NCI-H1092 treated with DMSO at 0.1 percent for 48 hours (cell line): ENCODE data around the gene UGT1A6.
"Not testable (repeated sequence)": the region's sequence is repeated elsewhere in the genome, so short reads cannot be mapped to it uniquely, and the experiment has no call there.

Experiments
- DNase-seq: peaks from one replicate; lab custom pipeline; 2025; lab: John Stamatoyannopoulos, UW

Gene UGT1A6

DNA sequence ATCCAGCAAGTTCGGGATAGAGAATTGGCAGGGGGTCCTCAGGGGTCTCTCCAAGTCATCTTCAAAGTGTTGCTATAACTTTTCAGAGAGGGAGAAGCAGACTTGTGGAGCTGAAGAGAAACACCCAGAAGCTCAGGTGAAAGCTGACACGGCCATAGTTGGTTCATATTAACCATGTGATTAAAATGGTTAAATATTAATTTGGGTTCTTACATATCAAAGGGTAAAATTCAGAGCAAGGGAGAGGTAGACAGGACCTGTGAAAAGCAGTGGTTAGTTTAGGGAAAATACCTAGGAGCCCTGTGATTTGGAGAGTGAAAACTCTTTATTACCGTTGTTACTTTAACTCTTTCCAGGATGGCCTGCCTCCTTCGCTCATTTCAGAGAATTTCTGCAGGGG is at the start of gene UGT1A6:
UGT1A6 (plus strand) TSS at position 243 of the 400 bp plus-strand sequence; CDS start at position 358, 115 bp downstream.
- DNase-seq: no peak

DNA sequence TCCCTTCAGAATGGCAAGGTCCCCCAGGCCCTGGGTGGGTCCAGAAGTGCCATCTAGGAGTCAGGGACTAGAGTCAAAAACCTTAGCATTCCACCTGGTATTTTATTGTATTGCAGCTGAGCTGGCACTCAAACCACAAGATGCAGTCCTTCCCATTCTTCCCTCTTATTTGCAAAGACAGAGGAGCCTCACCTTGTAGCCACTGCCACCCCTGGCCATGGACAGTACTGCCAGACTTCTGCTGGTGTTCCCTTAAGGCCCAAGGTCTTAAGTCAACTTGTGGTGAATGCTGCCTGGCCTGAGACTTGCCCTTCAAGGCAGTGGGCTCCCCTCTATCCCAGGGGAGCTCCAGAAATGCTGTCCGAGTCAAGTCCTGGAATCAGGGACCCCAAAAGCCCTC is 49.6 kb upstream of the UGT1A6 start:
- DNase-seq: no peak

DNA sequence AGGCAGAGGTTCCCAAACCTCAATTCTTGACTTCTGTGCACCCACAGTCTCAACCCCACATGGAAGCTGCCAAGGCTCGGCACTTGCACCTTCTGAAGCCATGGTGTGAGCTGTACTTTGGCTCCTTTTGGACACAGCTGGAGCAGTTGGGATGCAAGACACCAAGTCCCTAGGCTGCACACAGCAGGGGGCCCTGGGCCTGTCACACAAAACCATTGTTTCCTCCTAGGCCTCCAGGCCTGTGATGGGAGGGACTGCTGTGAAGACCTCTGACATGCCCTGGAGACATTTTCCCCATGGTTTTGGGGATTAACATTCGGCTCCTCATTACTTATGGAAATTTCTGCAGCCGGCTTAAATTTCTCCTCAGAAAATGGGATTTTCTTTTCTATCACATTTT is 46.7 kb upstream of the UGT1A6 start:
- DNase-seq: not testable (repeated sequence)

DNA sequence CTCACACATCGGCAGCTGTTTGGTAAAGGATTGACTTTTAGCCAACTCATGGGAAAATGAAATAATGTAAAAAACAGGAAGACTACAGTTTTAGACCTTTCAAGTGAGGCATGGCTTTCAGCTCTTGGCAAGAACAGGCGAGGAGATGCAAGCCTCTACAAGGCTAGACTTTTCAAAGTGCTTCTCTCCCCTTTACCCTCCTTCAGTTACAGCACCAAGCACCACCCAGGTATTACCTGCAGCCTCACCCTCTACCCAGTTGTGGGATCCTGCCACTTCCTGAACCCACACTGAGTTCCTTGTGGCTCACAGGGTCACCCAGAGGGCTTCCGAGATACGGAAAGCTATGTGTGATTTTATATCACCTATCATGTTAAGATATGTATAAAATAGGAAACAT is 41.7 kb upstream of the UGT1A6 start:
- no peak for DNase-seq

DNA sequence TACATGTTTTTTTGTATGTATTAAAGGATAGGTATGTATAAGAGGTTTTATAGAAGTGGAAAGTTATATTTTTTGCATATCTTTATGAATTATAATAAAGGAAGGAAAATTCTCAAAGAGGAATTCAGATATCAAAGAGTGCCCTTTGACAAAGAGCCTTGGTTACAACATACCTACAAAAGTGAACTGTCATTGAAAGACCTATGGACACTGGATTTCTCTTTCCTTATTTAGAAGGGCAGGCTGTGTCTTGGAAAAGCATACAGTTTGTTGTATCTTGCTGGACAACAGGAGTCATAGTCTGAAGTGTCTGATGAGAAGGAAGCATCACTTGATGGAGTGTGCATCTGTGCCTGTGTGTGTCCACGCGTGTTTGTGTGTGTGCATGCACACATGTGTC is 41.3 kb upstream of the UGT1A6 start:
- DNase-seq: no peak

DNA sequence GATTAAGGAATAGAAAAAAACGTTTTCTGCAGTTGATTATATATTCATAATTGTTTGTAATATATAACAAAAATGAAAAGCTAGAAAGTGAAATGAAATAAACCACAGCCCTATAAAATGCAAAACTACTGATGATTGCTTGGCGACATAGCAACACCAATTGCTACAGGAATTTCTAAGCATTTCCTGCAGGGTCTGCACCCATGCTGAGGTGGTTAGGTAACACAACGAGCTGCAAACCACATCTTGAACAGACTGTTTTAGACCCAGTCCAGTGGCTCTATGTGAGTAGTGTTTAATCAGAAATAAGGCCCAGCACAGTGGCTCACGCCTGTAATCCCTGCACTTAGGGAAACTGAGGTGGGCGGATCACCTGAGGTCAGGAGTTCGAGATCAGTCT is 38.2 kb upstream of the UGT1A6 start:
- no peak for DNase-seq

DNA sequence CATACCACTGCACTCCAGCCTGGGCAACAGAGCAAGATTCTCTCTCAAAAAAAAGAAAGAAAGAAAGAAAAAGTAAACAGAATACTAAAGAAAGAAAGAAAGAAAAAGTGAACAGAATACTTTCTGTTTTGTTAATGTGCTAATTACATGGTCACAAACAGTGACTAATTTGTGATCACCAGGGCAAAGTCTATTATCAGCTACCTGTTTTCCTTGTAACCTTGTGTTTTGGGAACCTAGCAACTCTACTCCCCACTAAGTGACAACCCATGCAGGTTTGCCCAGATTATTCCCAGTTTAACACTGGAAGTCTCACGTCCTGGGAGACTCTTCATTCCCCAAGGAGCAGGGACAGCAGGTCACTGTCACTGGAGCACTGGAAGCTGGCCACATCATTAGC is 37.6 kb upstream of the UGT1A6 start:
- DNase-seq: no peak

DNA sequence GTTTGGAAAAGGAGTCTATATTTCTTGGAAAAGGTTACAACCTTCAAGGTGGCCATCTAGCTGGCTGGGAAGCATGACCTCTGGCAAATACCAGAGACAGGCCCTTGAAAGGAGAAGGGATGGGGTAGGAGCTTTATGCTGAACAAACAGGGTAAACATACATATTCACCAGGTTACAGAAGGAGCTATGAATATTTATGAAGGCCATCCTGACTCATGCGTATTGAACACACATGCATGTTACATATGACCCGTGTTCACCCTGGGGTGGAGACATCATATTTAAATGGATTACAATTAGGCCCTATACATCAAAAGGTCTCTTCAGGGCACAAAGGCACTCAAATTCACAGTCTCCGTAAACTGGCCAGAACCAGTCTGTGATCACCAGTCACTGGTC is 36.7 kb upstream of the UGT1A6 start:
- DNase-seq: not testable (repeated sequence)

DNA sequence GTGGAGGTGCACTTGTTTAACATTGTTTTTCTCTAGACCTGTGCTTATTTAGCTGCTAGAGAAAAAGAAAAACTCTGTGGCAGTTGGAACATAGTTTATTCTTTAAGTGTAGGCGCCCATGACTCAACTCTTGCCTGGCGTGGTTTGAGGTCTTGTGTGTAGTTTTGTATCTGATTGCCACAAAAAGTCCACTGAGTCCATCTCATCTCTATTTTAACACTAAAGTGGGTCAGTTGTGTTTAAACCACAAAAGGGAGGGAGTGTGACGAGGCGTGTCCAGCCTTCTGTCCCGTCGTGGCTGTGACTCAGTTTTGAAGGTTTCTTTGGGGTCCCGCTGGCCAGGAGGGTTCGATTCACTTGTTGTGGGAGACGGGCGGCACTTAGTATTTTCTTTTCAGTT is 36.2 kb upstream of the UGT1A6 start:
- DNase-seq: no peak

DNA sequence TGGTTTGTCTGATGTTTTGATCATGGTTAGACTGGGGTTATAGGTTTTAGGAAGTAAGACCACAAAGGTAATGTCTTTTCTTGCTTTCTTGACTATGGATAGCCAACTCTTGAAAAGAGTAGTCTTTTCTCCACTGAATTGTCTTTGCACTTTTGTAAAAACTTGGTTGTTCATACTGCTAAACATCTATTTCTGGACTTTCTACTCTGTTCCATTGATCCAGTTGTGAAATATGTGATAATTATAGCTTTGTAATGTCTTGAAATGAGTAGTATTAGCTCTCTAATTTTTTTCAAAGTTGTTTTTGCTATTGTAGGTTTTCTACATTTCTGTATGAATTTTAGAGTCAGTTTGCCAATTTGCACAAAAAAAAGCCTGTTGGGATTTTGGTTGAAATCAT is 34.1 kb upstream of the UGT1A6 start:
- DNase-seq: no peak

DNA sequence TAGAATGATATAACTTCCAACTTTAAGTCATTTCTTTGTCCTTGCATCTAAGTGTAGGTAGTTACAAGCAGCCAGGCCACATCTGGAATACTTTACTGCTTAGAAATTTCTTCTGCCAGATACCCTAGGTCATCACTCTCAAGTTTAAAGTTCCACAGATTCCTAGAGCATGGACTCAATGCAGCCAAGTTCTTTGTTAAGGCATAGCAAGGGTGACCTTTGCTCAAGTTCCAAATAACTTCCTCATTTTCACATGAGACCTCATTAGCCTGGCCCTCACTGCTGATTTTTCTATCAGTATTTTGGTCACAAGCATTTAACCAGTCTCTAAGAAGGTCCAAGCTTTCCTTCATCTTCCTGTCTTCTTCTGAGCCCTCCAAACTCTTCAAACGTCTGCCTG is 28.8 kb upstream of the UGT1A6 start:
- DNase-seq: no peak

DNA sequence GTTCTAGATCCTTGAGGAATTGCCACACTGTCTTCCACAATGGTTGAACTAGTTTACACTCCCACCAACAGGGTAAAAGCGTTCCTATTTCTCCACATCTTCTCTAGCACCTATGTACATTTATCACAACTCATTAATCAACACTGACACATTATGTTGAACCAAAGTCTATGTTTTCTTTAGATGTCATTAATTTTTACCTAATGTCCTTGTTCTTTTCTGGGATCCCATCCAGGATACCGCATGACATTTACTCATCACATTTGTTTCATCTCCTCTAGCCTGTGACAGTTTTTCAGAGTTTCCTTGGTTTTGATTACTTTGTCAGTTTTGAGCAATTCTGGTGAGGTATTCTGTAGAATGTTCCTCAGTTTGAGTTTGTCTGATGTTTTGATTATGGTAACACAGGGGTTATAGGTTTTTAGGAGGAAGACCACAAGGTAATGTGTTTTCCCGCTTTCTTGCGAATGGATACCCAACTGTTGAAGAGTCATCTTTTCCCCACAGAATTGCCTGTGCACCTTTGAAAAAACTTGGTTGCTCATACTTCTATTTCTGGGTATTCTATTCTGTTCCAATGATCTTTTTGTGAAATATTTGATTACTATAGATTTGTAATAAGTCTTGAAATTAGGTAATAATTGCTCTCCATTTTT is 24.0 kb upstream of the UGT1A6 start:
- no peak for DNase-seq

DNA sequence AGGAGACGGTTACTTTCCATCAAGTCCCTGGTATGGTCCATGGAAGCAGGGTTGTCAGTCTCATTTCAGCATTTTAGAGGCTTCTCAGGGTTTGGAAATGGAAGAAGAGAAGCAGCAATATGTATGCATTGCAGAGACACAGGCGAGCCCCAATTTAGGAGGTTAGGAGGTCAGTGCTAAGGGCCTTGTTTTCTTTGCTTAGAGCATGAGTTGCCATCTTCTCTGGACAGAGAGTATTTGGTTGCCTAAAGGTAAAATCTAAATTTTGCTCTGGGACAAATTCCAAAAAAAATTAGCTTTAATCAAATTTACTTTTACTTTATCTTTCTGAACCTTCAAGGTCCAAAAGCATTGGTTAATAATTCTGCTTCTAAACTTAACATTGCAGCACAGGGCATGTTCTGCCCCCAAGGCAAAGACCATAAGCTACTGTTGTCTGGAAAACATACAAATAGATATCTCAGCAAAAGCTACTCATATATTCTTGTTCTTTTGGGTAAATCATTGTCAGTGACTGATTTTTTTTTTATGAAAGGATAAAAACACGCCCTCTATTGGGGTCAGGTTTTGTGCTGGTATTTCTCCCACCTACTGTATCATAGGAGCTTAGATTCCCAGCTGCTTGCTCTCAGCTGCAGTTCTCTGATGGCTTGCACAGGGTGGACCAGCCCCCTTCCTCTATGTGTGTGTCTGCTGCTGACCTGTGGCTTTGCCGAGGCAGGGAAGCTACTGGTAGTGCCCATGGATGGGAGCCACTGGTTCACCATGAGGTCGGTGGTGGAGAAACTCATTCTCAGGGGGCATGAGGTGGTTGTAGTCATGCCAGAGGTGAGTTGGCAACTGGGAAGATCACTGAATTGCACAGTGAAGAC is 21.2 kb upstream of the UGT1A6 start, which contains the start of gene UGT1A9:
UGT1A9 (plus strand) TSS at position 609 of the 872 bp plus-strand sequence; CDS start at position 646, 37 bp downstream.
- no peak for DNase-seq

DNA sequence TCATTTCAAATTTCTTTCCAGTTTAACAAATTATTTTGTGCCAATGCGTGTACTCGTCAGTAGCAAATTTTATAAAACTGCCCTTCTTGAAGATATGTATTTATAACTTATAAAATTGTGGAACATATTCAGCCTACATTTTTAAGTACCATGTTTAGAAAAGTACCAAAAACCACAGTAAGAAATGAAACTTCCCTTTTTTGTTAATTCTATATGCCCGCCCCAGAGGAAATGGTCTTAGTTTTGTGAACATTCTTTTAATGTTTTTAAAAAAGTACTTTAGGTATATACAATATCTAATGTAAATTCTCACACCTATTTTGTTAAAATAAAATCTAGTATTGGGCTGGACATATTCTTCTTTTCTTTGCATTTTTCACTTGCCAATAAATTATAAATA is 19.8 kb upstream of the UGT1A6 start:
- DNase-seq: no peak

DNA sequence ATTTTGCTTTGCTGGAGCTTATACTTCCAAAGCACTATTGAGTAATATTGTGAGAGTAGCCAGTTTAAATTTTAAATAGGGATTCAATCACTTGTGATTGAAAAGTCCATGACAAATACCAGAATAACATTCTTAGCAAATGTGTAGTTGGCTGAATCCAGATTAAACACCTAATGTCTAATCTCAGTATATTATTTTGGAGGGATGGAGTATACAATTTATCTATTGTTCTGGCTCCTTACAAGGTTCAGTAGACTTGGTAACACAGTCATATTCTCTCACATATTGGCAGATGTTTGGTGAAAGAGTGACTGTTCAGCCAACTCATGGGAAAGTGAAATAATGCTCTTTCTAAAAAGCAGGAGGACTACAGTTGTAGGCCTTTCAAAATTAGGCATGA is 18.8 kb upstream of the UGT1A6 start:
- DNase-seq: no peak

DNA sequence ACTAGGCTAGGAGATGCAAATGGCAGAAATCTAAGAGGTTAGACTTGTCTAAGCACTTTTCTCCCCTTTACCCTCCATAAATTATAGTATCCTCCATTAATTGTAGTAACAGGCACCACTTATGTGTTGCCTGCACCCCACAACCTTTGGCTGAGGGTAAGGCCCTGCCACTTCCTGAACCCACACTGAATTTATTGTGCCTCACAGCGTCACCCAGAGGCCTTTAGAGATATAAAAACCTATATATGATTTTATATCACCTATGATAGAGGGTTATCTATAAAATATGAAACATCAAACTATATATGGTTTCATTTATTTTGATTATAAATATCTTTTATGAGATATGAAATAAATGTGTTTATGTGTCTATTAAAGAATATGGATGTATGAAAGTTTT is 18.4 kb upstream of the UGT1A6 start:
- DNase-seq: no peak

DNA sequence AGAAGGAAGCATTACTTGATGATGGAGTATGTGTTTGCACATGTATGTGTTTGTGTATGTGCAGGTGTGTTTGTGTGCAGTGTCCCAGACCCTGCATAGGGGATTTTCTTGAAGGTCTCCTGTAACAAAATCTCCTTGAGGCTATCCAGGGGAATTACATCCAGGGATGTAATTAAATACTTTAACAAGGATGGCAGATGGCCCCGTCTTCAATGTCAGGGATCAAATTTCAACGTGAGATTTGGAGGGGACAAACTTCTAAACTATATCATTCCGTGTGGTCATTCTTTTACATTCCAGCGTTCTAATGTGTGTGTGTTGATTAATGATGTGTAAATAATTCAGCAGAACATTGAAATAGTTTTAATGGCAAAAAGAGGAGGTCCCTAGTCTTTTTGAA is 17.7 kb upstream of the UGT1A6 start:
- DNase-seq: no peak

DNA sequence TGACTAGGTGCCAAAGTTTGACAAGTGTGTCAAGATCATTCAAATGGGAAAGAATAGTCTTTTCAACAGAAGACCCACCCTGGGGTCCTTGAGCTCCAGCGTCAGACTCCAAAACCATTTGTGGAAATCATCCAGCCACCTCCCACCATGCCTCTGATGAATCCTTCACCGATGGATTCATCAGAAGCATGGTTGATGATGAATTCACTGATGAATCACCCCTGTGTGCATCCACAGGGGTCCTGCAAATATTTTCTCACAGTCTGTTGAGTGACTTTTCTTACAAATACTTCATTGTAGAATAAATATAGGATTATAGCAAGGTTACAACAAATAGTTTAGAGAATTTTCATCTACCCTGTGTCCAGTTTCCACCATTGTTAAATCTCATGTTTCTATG is 16.6 kb upstream of the UGT1A6 start:
- no peak for DNase-seq

DNA sequence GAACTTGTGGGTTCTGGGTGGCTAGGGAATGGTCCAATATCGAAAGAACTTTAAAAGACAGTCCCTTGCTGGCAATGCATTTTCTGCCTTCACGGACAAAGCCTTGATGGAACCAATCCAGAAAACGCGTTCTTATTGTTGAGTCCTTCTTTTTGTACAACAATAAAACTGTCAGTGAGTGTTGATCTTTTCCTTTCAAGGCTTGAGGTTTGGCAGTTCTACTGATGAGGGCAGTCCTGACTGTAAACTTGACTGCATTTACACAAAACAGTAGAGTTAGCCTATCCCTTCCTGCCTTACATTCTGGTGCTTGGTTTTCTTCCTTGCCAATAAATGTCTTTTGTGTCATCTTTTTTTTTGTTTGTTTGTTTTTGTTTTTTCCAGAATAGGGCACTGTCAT is 13.5 kb upstream of the UGT1A6 start:
- DNase-seq: no peak

DNA sequence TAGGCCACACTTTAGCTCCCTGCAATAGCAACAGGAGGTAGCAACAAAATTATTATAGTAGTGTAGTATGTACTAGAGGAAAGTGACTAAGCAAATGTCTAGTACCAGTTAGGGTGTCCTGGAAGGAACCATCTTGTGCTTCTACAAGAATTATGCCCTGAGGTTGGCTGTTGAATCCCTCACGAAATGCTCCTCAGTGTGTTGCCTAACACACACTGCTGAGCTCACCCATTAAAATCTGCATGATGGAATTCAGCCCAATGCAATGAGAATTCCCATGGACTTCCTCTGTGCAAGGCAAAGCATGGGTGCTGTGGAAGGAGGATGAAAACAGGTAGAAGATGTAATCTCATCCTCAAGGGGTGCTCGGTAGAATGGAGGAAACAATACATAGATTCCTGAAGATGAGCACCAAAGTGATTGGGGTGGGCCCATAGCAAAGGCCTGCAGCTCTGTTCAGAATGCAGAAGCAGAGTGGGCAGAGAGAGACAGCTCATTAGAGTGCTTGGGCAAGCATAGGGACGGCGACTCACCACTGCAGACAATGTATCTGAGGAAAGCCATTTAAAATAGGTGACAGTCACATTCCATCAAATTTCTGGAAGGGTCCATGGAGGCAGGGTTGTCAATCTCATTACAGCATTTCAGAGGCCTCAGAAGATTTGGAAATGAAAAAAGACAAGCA is 12.2 kb upstream of the UGT1A6 start:
- DNase-seq: no peak

DNA sequence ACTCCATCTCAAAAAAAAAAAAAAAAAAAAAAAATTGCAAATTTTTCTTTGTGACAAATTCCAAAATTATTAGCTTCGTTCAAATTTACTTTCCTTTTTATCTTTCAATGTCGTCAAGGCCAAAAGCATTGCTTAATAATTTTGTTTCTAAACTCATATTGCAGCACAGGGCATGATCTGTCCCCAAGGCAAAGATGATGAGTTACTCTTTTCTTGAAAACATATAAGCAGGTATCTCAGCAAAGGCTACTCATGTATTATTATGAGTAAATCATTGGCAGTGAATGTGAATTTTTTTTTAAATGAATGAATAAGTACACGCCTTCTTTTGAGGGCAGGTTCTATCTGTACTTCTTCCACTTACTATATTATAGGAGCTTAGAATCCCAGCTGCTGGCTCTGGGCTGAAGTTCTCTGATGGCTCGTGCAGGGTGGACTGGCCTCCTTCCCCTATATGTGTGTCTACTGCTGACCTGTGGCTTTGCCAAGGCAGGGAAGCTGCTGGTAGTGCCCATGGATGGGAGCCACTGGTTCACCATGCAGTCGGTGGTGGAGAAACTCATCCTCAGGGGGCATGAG is 11.1 kb upstream of the UGT1A6 start, which contains the start of gene UGT1A7:
UGT1A7 (plus strand) TSS at position 381 of the 579 bp plus-strand sequence; CDS start at position 418, 37 bp downstream.
- DNase-seq: no peak

DNA sequence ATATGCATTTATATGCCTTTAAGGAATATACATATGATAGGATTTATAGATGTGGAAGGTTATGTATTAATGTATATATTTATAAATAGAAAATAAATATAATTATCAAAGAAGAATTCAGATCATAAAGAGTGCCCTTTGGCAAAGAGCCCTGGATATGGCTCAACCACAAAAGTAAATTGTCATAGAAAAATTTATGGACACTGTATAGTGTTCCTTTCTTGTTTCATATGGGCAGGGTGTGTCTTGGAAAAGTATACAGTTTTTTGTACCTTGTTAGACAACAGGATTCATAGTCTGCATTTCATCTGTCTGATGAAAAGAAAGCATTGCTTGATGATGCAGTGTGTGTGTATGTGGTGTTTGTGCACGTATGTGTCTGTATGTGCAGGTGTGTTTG is 8.1 kb upstream of the UGT1A6 start:
- no peak for DNase-seq
